GM12878 (cell line): ENCODE results near the gene ATL2. TPM values are rescaled to one million over a fixed set of nuclear protein-coding genes. Genes with fewer than 3 reads are reported as not detected.

Source experiments
- ATF3 ChIP-seq: IDR thresholded peaks from 2 replicates; pipeline ENCODE4 v1.6.1; 2011; ENCODE audit warnings: low read depth, mild to moderate bottlenecking, low read length, moderate library complexity, borderline replicate concordance; ENCODE audit errors: extremely low read depth
- CEBPZ ChIP-seq: fragments of 150-350 bp; IDR thresholded peaks from 2 replicates; pipeline ENCODE4 v1.6.1; 2016; ENCODE audit warnings: low read depth, low read length
- CTCF ChIP-seq, 3 experiments: IDR thresholded peaks in 2 of 3; conservative IDR thresholded peaks in 1 of 3; 2 replicates each; pipeline ENCODE4 v1.5.1; 2011; ENCODE audit warnings: low read depth in 3 of 3, low read length in 3 of 3, mild to moderate bottlenecking in 3 of 3, control low read depth in 2 of 3, moderate library complexity in 2 of 3, inconsistent platforms in 1 of 3, mixed read lengths in 1 of 3; ENCODE audit not compliant: control insufficient read depth in 2 of 3, insufficient read depth in 1 of 3; ENCODE audit errors: extremely low read depth in 1 of 3
- ELK1 ChIP-seq: IDR thresholded peaks from 2 replicates; pipeline ENCODE4 v1.6.1; 2012; ENCODE audit warnings: low read depth, low read length, improper control_type of control experiment
- FOS ChIP-seq: IDR thresholded peaks from 3 replicates; pipeline ENCODE4 v1.6.1; 2011; ENCODE audit warnings: borderline replicate concordance; ENCODE audit not compliant: insufficient read length; ENCODE audit errors: extremely low read depth
- FOXK2 ChIP-seq: fragments of 450-650 bp; IDR thresholded peaks from 2 replicates; pipeline ENCODE4 v1.6.1; 2017; ENCODE audit warnings: mild to moderate bottlenecking, moderate library complexity
- NBN ChIP-seq: fragments of 450-650 bp; IDR thresholded peaks from 2 replicates; pipeline ENCODE4 v1.6.1; 2016
- NFIC ChIP-seq: IDR thresholded peaks from 2 replicates; pipeline ENCODE4 v1.6.1; 2012; ENCODE audit warnings: low read depth, mild to moderate bottlenecking, inconsistent platforms, low read length, moderate library complexity
- PAX5 ChIP-seq: IDR thresholded peaks from 2 replicates; pipeline ENCODE4 v1.6.1; 2011; ENCODE audit warnings: low read depth, low read length, borderline replicate concordance
- RCOR1 ChIP-seq: conservative IDR thresholded peaks from 2 replicates; pipeline ENCODE4 v1.6.1; 2012; ENCODE audit warnings: low read depth, low read length, improper control_type of control experiment
- SMAD1 ChIP-seq: fragments of 450-650 bp; IDR thresholded peaks from 2 replicates; pipeline ENCODE4 v1.6.1; 2018; ENCODE audit warnings: mild to moderate bottlenecking, low read depth; ENCODE audit not compliant: partially characterized antibody
- STAT3 ChIP-seq: IDR thresholded peaks from 2 replicates; pipeline ENCODE4 v1.6.1; 2011; ENCODE audit warnings: low read depth, low read length, improper control_type of control experiment
- ZBTB40 ChIP-seq: fragments of 450-650 bp; IDR thresholded peaks from 2 replicates; pipeline ENCODE4 v1.6.1; 2016; ENCODE audit warnings: mild to moderate bottlenecking, moderate library complexity, borderline replicate concordance
- ZNF217 ChIP-seq: fragments of 450-650 bp; IDR thresholded peaks from 2 replicates; pipeline ENCODE4 v1.6.1; 2017; ENCODE audit warnings: antibody characterized with exemption, mild to moderate bottlenecking
- ZZZ3 ChIP-seq: IDR thresholded peaks from 2 replicates; pipeline ENCODE4 v1.6.1; 2011; ENCODE audit warnings: low read depth; ENCODE audit not compliant: control insufficient read depth, insufficient read length
- polyA plus RNA-seq, 11 experiments: library from polyadenylated mRNA; depleted of rRNA in 4 of 11; unstranded in 6 of 11; stranded (reverse) in 5 of 11; fragments of >200 nt; fragmentation: Nextera tagmentation in 4 of 11; fragmentation: Illumina TruSeq in 1 of 11; extraction: Ambion mirVana in 4 of 11; extraction: Trizol in 1 of 11; gene quantifications; 1 replicate in 1 of 11; 2 replicates in 10 of 11; pipeline versions ENCODE4 v1.2.1 to v1.2.3, GENCODE V29; 2011 to 2016; ENCODE audit warnings: inconsistent platforms in 2 of 11, missing spikeins in 2 of 11, low read depth in 1 of 11
- total RNA-seq, 4 experiments: library from RNA; depleted of rRNA in 3 of 4; stranded (reverse); fragments of >200 nt in 3 of 4; fragmentation: Illumina TruSeq in 1 of 4; extraction: Trizol in 1 of 4; gene quantifications; 2 replicates each; pipeline versions ENCODE4 v1.2.1 to v1.2.3, GENCODE V29; 2013 to 2021

ATL2 gene
- total and polyA plus RNA-seq, 10 of the 15 experiments (the other 5 are each of a cell fraction or from before 2014, with no cell fraction given): 8.6 to 51.5 (median 41.8) TPM

- TF ChIP-seq CEBPZ (no peak), RCOR1 (no peak), CTCF (IDR thresholded peaks at IDR 0.05 in 2 of 3, conservative IDR thresholded peaks at IDR 0.05 in 1 of 3; ENCODE audit: control insufficient read depth in 2 of 3, extremely low read depth in 1 of 3, insufficient read depth in 1 of 3, low read depth in 3 of 3, low read length in 3 of 3) (peak; percentile 11 to 36 (median 12); a peak in 2 of 6 replicates), SMAD1 (no peak), PAX5 (peak; percentile 74; the same call in 1 of the 2 replicates), STAT3 (no peak), ATF3 (no peak), FOXK2 (no peak), ELK1 (no peak), NBN (no peak), FOS (no peak), ZZZ3 (no peak), NFIC (peak; percentile 45; the same call in 1 of the 2 replicates), ZNF217 (no peak), ZBTB40 (no peak)
Observed at GRCh38 chr2:38260469-38260868, 116.6 kb downstream of the ATL2 start (continued).
